Measurements from ENCODE around the gene KLK12. TPM values are rescaled to one million over a fixed set of nuclear protein-coding genes. Genes with fewer than 3 reads are reported as not detected.

Gene KLK12
- total and polyA plus RNA-seq, 10 donors, result 0.16 TPM; not detected in 9

DNA sequence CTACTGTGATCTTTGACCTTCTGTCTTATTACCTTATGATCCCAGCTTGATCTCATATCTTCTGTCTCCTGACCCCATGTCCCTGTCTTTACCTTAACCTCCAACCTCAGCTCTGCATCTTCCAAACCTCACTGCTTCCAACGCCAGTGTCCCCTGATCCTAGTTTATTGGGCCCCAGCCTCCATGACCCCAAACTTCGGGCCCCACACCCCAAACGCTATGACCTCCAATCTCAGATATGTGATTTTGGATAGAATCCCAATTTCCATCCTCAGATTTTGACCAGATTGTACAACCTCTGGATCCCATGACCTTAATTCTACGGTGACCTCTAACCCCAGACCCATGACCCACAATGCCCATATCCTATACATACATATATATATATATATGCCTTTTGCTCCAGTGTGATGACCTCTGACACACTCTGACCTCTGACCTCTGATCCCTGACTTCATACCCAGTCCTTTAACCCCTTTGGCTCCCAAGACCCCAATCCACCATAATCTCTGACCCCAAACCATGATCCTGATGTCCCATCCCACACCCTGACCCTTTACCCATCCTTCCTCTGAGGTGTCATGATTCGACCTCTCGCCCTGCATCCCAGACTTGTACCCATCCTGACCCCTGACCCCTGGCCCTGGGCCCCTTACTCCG, 3.5 kb downstream of the KLK12 start:
- TF ChIP-seq POLR2A (IDR thresholded peaks at IDR 0.05) (no peak), POLR2AphosphoS5 (IDR thresholded peaks at IDR 0.05) (no peak)
- TF ChIP-seq, protein P1, sequence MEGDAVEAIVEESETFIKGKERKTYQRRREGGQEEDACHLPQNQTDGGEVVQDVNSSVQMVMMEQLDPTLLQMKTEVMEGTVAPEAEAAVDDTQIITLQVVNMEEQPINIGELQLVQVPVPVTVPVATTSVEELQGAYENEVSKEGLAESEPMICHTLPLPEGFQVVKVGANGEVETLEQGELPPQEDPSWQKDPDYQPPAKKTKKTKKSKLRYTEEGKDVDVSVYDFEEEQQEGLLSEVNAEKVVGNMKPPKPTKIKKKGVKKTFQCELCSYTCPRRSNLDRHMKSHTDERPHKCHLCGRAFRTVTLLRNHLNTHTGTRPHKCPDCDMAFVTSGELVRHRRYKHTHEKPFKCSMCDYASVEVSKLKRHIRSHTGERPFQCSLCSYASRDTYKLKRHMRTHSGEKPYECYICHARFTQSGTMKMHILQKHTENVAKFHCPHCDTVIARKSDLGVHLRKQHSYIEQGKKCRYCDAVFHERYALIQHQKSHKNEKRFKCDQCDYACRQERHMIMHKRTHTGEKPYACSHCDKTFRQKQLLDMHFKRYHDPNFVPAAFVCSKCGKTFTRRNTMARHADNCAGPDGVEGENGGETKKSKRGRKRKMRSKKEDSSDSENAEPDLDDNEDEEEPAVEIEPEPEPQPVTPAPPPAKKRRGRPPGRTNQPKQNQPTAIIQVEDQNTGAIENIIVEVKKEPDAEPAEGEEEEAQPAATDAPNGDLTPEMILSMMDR (IDR thresholded peaks at IDR 0.05 in 8 of 11, conservative IDR thresholded peaks at IDR 0.05 in 3 of 11), result no peak
- peaks cover 0 to 85% (median 8%) of the 10 kb centered on the region in 7 donors for H3K27me3 ChIP-seq (replicated peaks in 1 of 7)
- intact Hi-C loops (cut with DNase I; ENCODE audit: low total_unique reads), result no loop called here
- no peaks in the 10 kb centered on the region for H3K4me1 ChIP-seq
- 76 to 89% (median 84%) methylated on average over 7 of the region's 7 CpGs for WGBS, 5 donors
- no peaks in the 10 kb centered on the region for H3K9me3 ChIP-seq
- H3K36me3 ChIP-seq, result no peaks in the 10 kb centered on the region
- H3K4me3 ChIP-seq, result no peak overlapping the region
- H3K27ac ChIP-seq, result no peak overlapping the region
- DNase-seq, result no peak

DNA sequence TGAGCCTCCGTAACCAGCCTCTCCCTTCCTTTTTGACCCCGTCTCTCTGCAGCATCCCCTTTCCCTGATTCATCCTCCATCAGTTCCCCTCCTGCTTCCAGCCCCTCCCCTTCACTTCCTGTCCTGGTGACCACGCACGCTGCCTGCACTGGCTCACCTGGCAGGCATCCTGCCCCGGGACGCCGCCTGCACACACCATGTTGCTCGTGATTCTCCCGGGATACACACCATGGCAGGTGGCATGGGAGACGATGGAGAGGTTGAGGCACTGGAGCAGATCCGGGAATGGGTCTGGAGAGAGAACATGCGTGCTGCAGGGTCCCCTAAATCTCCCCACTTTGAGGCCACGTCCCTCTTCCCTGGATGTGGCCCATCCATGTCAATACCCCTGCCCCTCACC, 4.2 kb downstream of the KLK12 start:
- H3K4me1 ChIP-seq, result no peaks in the 10 kb centered on the region
- DNase-seq, result no peak
- H3K36me3 ChIP-seq, result no peaks in the 10 kb centered on the region
- intact Hi-C loops (cut with DNase I; ENCODE audit: low total_unique reads), result no loop called here
- H3K9me3 ChIP-seq, result no peaks in the 10 kb centered on the region
- 64 to 72% (median 68%) methylated on average over 13 of the region's 13 CpGs for WGBS, 5 donors
- TF ChIP-seq, protein P1 (IDR thresholded peaks at IDR 0.05 in 8 of 11, conservative IDR thresholded peaks at IDR 0.05 in 3 of 11), result no peak
- TF ChIP-seq POLR2A (IDR thresholded peaks at IDR 0.05), result no peak
- no peak for TF ChIP-seq POLR2AphosphoS5 (IDR thresholded peaks at IDR 0.05)
- H3K4me3 ChIP-seq, result no peak overlapping the region
- peaks cover 0 to 90% (median 12%) of the 10 kb centered on the region in 7 donors for H3K27me3 ChIP-seq (replicated peaks in 1 of 7)
- no peak overlapping the region for H3K27ac ChIP-seq

DNA sequence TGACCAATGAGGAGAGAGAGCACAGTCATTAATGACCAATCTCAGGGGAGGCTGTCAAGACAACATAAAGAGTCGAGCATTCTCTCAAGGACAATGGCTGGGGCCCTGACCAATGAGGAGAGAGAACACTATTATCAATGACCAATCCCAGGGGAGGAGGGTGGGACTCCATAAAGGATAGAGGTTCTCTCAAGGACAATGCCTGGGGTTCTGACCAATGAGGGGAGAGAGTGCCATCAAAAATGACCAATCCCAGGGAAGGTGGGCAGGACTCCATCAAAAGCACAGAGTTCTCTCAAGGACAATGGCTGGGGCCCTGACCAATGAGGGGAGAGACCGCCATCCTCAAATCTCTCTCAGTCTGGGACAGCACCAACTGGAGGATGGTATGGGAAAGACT, 5.1 kb downstream of the KLK12 start:
- Histone ChIP-seq H3K4me1 (no peaks in the 10 kb centered on the region), H3K4me3 (no peak overlapping the region), H3K27me3 (replicated peaks in 1 of 7) (peaks cover 0 to 90% (median 12%) of the 10 kb centered on the region in 7 donors), H3K36me3 (no peaks in the 10 kb centered on the region), H3K9me3 (no peaks in the 10 kb centered on the region), H3K27ac (no peak overlapping the region)
- DNase-seq, result no peak
- TF ChIP-seq, protein P1 (IDR thresholded peaks at IDR 0.05 in 8 of 11, conservative IDR thresholded peaks at IDR 0.05 in 3 of 11), result no peak
- no peak for TF ChIP-seq POLR2A (IDR thresholded peaks at IDR 0.05)
- no peak for TF ChIP-seq POLR2AphosphoS5 (IDR thresholded peaks at IDR 0.05)
- 65 to 87% (median 80%) methylated on average over 2 of the region's 2 CpGs for whole genome bisulfite sequencing, 5 donors
- intact Hi-C loops (cut with DNase I; ENCODE audit: low total_unique reads), result no loop called here

DNA sequence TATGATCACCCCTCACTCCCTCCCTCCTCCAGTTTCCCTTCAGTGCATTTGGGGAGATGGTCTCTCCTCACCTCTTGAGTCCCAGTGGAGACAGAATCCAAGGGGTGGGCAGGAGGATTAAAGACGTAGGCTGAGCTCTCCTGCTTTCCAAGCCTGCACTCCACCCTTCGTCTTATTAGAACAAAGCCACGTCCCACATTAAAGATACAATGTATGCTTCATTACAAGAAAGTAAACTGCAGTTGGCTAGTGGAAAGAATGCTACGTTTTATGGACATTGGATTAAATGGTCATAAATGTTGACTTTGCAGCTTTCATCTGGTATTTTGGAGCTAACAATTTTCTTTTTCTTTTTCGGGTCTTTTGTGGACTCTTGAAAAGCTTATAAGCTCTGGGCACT, 6.9 kb downstream of the KLK12 start:
- H3K36me3 ChIP-seq, result no peaks in the 10 kb centered on the region
- WGBS, 5 donors, result 66 to 74% (median 70%) methylated on average over 5 of the region's 5 CpGs
- intact Hi-C loops (cut with DNase I; ENCODE audit: low total_unique reads), result no loop called here
- no peaks in the 10 kb centered on the region for H3K4me1 ChIP-seq
- no peak overlapping the region for H3K27ac ChIP-seq
- no peak for TF ChIP-seq POLR2AphosphoS5 (IDR thresholded peaks at IDR 0.05)
- TF ChIP-seq POLR2A (IDR thresholded peaks at IDR 0.05), result no peak
- TF ChIP-seq, protein P1 (IDR thresholded peaks at IDR 0.05 in 8 of 11, conservative IDR thresholded peaks at IDR 0.05 in 3 of 11), result no peak
- DNase-seq, result no peak
- H3K27me3 ChIP-seq (replicated peaks in 1 of 7), result peaks cover 0 to 90% (median 25%) of the 10 kb centered on the region in 7 donors
- H3K9me3 ChIP-seq, result no peaks in the 10 kb centered on the region
- no peak overlapping the region for H3K4me3 ChIP-seq
